Adrenal gland (tissue), 12 donors: Measurements from ENCODE around the gene SH3RF2. TPM values are rescaled to one million over a fixed set of nuclear protein-coding genes. Genes with fewer than 3 reads are reported as not detected.

ENCODE experiments used
- DNase-seq, 7 donors: peaks; one replicate each; pipeline ENCODE4 v3.0.0-alpha.2; 2019 to 2020
- H3K27ac ChIP-seq, 5 donors: fragments of 200-600 bp; sonication (generic) in 4 of 5; 1 replicate in 3 of 5; 2 replicates in 2 of 5; pipeline versions ENCODE4 v1.5.1 to v1.8.0; 2016 to 2020; ENCODE audit warnings: mild to moderate bottlenecking in 1 of 5
- H3K27me3 ChIP-seq: fragments of 200-600 bp; 2 replicates; pipeline ENCODE4 v1.8.0; 2021
- H3K36me3 ChIP-seq, 2 donors: fragments of 200-600 bp; replicated peaks in 1 of 2; 1 replicate in 1 of 2; 2 replicates in 1 of 2; pipeline versions ENCODE4 v1.5.1 to v1.8.0; 2018 to 2022
- H3K4me1 ChIP-seq, 2 donors: fragments of 200-600 bp; replicated peaks in 1 of 2; 1 replicate in 1 of 2; 2 replicates in 1 of 2; pipeline versions ENCODE4 v1.5.1 to v1.8.0; 2018 to 2021
- H3K4me3 ChIP-seq, 4 donors: fragments of 200-600 bp; sonication (generic) in 3 of 4; one replicate each; pipeline ENCODE4 v1.5.1; 2016 to 2018
- H3K9me3 ChIP-seq, 3 donors: fragments of 200-600 bp; sonication (generic) in 1 of 3; replicated peaks in 1 of 3; 1 replicate in 2 of 3; 2 replicates in 1 of 3; pipeline versions ENCODE4 v1.5.1 to v1.8.0; 2016 to 2021
- POLR2A ChIP-seq, 2 donors: fragments of 450-650 bp; IDR thresholded peaks; one replicate each; pipeline ENCODE4 v1.6.1; 2017; ENCODE audit warnings: antibody characterized with exemption in 2 of 2, mild to moderate bottlenecking in 2 of 2, moderate library complexity in 1 of 2
- WGBS, 4 donors: extraction: QIAGEN DNeasy Blood & Tissue Kit in 2 of 4; methylation state at CpG; one replicate each; pipeline versions ENCODE4 v1.1.5 to v1.1.7; 2013 to 2017; 5-methylcytosine and 5-hydroxymethylcytosine counted together
- intact Hi-C, 2 donors: fragments of 100-400 bp; cut with DNase I; formaldehyde crosslinking; loops; one replicate each; pipeline versions ENCODE4 v1.14.1 to v1.15.0; 2022 to 2023
- polyA plus RNA-seq, 3 donors: library from polyadenylated mRNA; stranded (reverse); fragments of 200-250 nt in 2 of 3; fragments of 350-450 nt in 1 of 3; fragmentation: Illumina TruSeq in 1 of 3; extraction: RNeasy Lipid Tissue Mini Kit (QIAGEN cat#74804) in 1 of 3; gene quantifications; one replicate each; pipeline ENCODE4 v1.2.3, GENCODE V29; 2013 to 2014
- total RNA-seq, 9 donors: library from RNA; depleted of rRNA in 4 of 9; stranded (reverse); fragments of >200 nt in 4 of 9; fragments of 120-200 nt in 1 of 9; fragmentation: NEBNext Ultra II Directional in 1 of 9; extraction: Animal tissue kit (Norgen Biotek cat#: 25700) in 1 of 9; gene quantifications; one replicate each; pipeline versions ENCODE4 v1.1.0 to v1.2.4, GENCODE V29; 2013 to 2023
- TF ChIP-seq, protein P1 (sequence below), 6 experiments: fragments of 450-650 bp in 4 of 6; fragments of 200-600 bp in 2 of 6; sonication (generic) in 1 of 6; IDR thresholded peaks; 1 replicate in 5 of 6; 2 replicates in 1 of 6; pipeline versions ENCODE4 v1.5.1 to v1.8.0; 2016 to 2021; ENCODE audit warnings: antibody characterized with exemption in 6 of 6, mild to moderate bottlenecking in 2 of 6, moderate library complexity in 1 of 6
- donor health status: healthy with polysubstance abuse.
- donor health status: Bipolar disorder and iron deficiency.
- donor health status: DM: yes; HTN: yes; CAD: no.
- donor health status: DM: no; HTN: no; CAD: no.
- donor health status: DM: no; HTN: no; CAD: no.
- donor health status: DM: yes; HTN: yes; CAD: no.

Gene SH3RF2
- total and polyA plus RNA-seq, 12 donors, result 0.60 to 3.8 (median 1.2) TPM

DNA sequence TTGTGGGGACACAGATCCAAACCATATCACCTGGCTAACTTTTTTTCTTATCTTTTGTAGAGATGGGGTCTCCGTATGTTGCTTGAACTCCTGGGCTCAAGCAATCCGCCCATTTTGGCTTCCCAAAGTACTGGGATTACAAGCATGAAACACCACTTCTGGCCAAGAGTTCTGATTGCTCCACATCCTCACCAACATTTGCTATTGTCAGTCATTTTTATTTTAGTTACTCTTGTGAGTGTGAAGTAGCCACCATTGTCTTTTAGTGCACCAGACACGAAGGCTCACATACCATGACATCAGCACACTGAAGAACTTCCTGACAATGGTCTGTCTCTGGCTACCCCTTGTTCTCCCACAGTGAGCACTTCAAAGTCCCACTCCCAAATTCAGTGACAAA lies 151.7 kb downstream of the SH3RF2 start:
- WGBS, 4 donors, result 79 to 94% (median 86%) methylated on average over 3 of the region's 3 CpGs
- no peaks in the 10 kb centered on the region for H3K36me3 ChIP-seq
- no peak overlapping the region for H3K4me3 ChIP-seq

DNA sequence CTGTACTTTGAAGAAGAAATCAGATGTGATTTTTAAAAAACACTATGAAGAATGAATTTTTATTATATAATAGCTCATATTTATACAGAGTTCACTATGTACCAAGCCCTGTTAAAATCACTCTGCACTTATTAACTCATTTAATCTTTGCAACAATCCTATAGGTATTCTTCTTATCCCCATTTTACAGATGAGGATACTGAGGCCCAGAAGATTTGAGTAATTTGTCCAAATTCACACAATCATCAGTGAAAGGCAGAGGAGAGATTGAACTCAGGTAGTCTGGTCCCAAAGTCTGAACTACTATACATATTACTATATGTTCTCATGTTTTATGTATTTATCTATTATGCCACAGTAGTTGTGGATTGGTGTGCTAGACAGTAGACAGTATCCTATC lies 152.9 kb downstream of the SH3RF2 start:
- Histone ChIP-seq H3K4me1 (no peaks in the 10 kb centered on the region), H3K36me3 (no peaks in the 10 kb centered on the region), H3K4me3 (no peak overlapping the region), H3K27me3 (no peaks in the 10 kb centered on the region), H3K9me3 (no peaks in the 10 kb centered on the region), H3K27ac (no peak overlapping the region)
- intact Hi-C loops, result no loop called here
- DNase-seq, result no peak
- TF ChIP-seq, protein P1, sequence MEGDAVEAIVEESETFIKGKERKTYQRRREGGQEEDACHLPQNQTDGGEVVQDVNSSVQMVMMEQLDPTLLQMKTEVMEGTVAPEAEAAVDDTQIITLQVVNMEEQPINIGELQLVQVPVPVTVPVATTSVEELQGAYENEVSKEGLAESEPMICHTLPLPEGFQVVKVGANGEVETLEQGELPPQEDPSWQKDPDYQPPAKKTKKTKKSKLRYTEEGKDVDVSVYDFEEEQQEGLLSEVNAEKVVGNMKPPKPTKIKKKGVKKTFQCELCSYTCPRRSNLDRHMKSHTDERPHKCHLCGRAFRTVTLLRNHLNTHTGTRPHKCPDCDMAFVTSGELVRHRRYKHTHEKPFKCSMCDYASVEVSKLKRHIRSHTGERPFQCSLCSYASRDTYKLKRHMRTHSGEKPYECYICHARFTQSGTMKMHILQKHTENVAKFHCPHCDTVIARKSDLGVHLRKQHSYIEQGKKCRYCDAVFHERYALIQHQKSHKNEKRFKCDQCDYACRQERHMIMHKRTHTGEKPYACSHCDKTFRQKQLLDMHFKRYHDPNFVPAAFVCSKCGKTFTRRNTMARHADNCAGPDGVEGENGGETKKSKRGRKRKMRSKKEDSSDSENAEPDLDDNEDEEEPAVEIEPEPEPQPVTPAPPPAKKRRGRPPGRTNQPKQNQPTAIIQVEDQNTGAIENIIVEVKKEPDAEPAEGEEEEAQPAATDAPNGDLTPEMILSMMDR (IDR thresholded peaks at IDR 0.05), result no peak
- TF ChIP-seq POLR2A (IDR thresholded peaks at IDR 0.05), result no peak

More for the DNA sequence above, 151.7 kb downstream of the SH3RF2 start:
- Histone ChIP-seq H3K4me1 (no peaks in the 10 kb centered on the region), H3K27me3 (no peaks in the 10 kb centered on the region), H3K27ac (no peak overlapping the region), H3K9me3 (no peaks in the 10 kb centered on the region)
- intact Hi-C loops, result no loop called here
- no peak for TF ChIP-seq POLR2A (IDR thresholded peaks at IDR 0.05)
- TF ChIP-seq, protein P1 (IDR thresholded peaks at IDR 0.05), result no peak
- no peak for DNase-seq

DNA sequence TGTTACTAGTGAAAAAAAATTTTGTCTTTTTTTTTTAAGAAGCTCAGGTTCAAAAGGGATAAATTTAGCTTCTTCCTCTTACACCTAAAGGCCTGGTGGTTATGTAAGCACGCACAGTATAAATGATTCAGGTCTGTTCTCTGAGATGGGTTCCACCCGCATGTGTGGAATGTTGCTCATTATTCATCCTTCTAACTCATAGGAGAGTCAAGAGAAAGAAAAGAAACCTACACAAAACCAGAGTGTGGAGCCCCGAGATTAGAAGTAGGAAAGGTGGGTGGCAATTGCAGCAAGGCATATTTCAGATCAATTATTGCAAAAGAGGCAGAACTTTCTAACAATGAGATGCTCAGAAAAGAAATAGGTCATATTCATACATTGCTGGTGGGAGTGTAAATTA lies 155.5 kb downstream of the SH3RF2 start:
- Histone ChIP-seq H3K36me3 (no peaks in the 10 kb centered on the region), H3K4me1 (no peaks in the 10 kb centered on the region), H3K27ac (no peak overlapping the region), H3K27me3 (no peaks in the 10 kb centered on the region), H3K9me3 (no peaks in the 10 kb centered on the region), H3K4me3 (no peak overlapping the region)
- TF ChIP-seq POLR2A (IDR thresholded peaks at IDR 0.05), result no peak
- TF ChIP-seq, protein P1 (IDR thresholded peaks at IDR 0.05), result no peak
- no peak for DNase-seq
- intact Hi-C loops, result no loop called here
- WGBS, 4 donors, result 86 to 93% (median 89%) methylated on average over 3 of the region's 3 CpGs

DNA sequence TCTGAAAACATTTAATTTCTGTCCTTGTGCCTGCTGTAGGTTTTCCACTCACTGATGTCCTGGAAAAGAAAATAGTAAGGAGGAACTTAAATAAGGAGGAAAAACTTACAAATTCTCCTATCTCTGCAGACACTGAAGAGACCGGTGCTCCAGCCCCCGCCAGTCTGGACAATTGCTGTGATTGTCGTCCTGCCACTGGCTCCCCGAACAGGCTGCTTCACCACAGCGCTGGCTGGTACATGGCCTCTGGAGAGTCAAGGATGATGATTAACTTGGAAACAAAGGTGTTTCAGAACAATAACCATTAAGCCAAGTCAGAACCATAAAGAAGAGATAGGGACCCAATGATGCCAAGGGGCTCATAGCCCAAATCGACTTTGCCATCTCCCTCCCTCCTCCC lies 161.7 kb downstream of the SH3RF2 start:
- intact Hi-C loops, result no loop called here
- Histone ChIP-seq H3K4me1 (no peaks in the 10 kb centered on the region), H3K27ac (no peak overlapping the region), H3K36me3 (no peaks in the 10 kb centered on the region), H3K27me3 (no peaks in the 10 kb centered on the region), H3K4me3 (no peak overlapping the region), H3K9me3 (no peaks in the 10 kb centered on the region)
- DNase-seq, result no peak
- no peak for TF ChIP-seq POLR2A (IDR thresholded peaks at IDR 0.05)
- TF ChIP-seq, protein P1 (IDR thresholded peaks at IDR 0.05), result no peak
- WGBS, 4 donors, result 80 to 91% (median 85%) methylated on average over 6 of the region's 6 CpGs
